Liver (tissue), 9 donors: ENCODE data around the gene AQP6. TPM values are rescaled to one million over a fixed set of nuclear protein-coding genes. Genes with fewer than 3 reads are reported as not detected.

ENCODE experiments used
- DNase-seq: peaks from one replicate; pipeline ENCODE4 v3.0.0-alpha.2; 2017; ENCODE audit warnings: low spot score
- H3K27ac ChIP-seq, 2 donors: one replicate each; pipeline ENCODE4 v1.7.0; 2013; ENCODE audit warnings: inconsistent platforms in 2 of 2, low read length in 2 of 2, control low read depth in 1 of 2, low read depth in 1 of 2, mild to moderate bottlenecking in 1 of 2
- H3K27me3 ChIP-seq, 4 donors: one replicate each; pipeline versions ENCODE4 v1.6.1 to v1.7.0; 2013; ENCODE audit warnings: low read length in 3 of 4, inconsistent platforms in 1 of 4, mild to moderate bottlenecking in 1 of 4, moderate library complexity in 1 of 4; ENCODE audit not compliant: control insufficient read depth in 4 of 4, insufficient read depth in 4 of 4
- H3K36me3 ChIP-seq, 4 donors: one replicate each; pipeline versions ENCODE4 v1.6.1 to v1.7.0; 2013; ENCODE audit warnings: low read length in 3 of 4, mild to moderate bottlenecking in 3 of 4, low read depth in 1 of 4, moderate library complexity in 1 of 4; ENCODE audit not compliant: control insufficient read depth in 4 of 4, insufficient read depth in 3 of 4
- H3K4me1 ChIP-seq, 4 donors: one replicate each; pipeline versions ENCODE4 v1.6.1 to v1.7.0; 2013; ENCODE audit warnings: low read length in 3 of 4, mild to moderate bottlenecking in 3 of 4, moderate library complexity in 1 of 4; ENCODE audit not compliant: control insufficient read depth in 4 of 4, insufficient read depth in 4 of 4
- H3K4me3 ChIP-seq, 3 donors: one replicate each; pipeline versions ENCODE4 v1.6.1 to v1.7.0; 2013; ENCODE audit warnings: low read length in 3 of 3, control low read depth in 1 of 3, low read depth in 1 of 3, mild to moderate bottlenecking in 1 of 3
- H3K9ac ChIP-seq, 2 donors: one replicate each; pipeline ENCODE4 v1.7.0; 2013; ENCODE audit warnings: low read length in 2 of 2, mild to moderate bottlenecking in 2 of 2, moderate library complexity in 2 of 2, control low read depth in 1 of 2, low read depth in 1 of 2
- H3K9me3 ChIP-seq, 4 donors: one replicate each; pipeline versions ENCODE4 v1.6.1 to v1.7.0; 2013; ENCODE audit warnings: low read length in 3 of 4; ENCODE audit not compliant: control insufficient read depth in 4 of 4
- EGR1 ChIP-seq, 2 donors: IDR thresholded peaks; 2 replicates each; pipeline ENCODE4 v1.6.1; 2016 to 2018; ENCODE audit warnings: antibody characterized with exemption in 2 of 2, low read depth in 2 of 2
- FOXA1 ChIP-seq: IDR thresholded peaks from 2 replicates; pipeline ENCODE4 v1.6.1; 2016; ENCODE audit warnings: antibody characterized with exemption
- FOXA2 ChIP-seq: IDR thresholded peaks from 2 replicates; pipeline ENCODE4 v1.6.1; 2016; ENCODE audit warnings: antibody characterized with exemption
- HNF4G ChIP-seq: IDR thresholded peaks from 2 replicates; pipeline ENCODE4 v1.6.1; 2016; ENCODE audit warnings: antibody characterized with exemption
- JUND ChIP-seq, 2 donors: IDR thresholded peaks; 2 replicates each; pipeline ENCODE4 v1.6.1; 2016; ENCODE audit warnings: antibody characterized with exemption in 2 of 2
- NR2F2 ChIP-seq: IDR thresholded peaks from 2 replicates; pipeline ENCODE4 v1.6.1; 2016; ENCODE audit warnings: antibody characterized with exemption
- RAD21 ChIP-seq, 2 donors: IDR thresholded peaks; 2 replicates each; pipeline ENCODE4 v1.6.1; 2016; ENCODE audit warnings: antibody characterized with exemption in 2 of 2, mild to moderate bottlenecking in 2 of 2
- RXRA ChIP-seq, 2 donors: IDR thresholded peaks; 2 replicates each; pipeline ENCODE4 v1.6.1; 2017 to 2018; ENCODE audit warnings: antibody characterized with exemption in 2 of 2, mild to moderate bottlenecking in 1 of 2
- WGBS: extraction: QIAGEN DNeasy Blood & Tissue Kit; methylation state at CpG from one replicate; pipeline ENCODE4 v1.1.7; 2013; 5-methylcytosine and 5-hydroxymethylcytosine counted together
- polyA plus RNA-seq, 2 donors: library from polyadenylated mRNA; stranded (reverse) in 1 of 2; unstranded in 1 of 2; fragments of 200-250 nt in 1 of 2; fragments of >200 nt in 1 of 2; fragmentation: Nextera tagmentation in 1 of 2; extraction: Ambion mirVana in 1 of 2; gene quantifications; one replicate each; pipeline versions ENCODE4 v1.2.1 to v1.2.3, GENCODE V29; 2013 to 2015
- total RNA-seq, 2 donors: library from RNA; depleted of rRNA; stranded (reverse); fragments of >200 nt; gene quantifications; one replicate each; pipeline ENCODE4 v1.2.3, GENCODE V29; 2014
- TF ChIP-seq, protein P1 (sequence below): IDR thresholded peaks from 2 replicates; pipeline ENCODE4 v1.6.1; 2016; ENCODE audit warnings: antibody characterized with exemption
- TF ChIP-seq, protein P2 (sequence below): IDR thresholded peaks from 2 replicates; pipeline ENCODE4 v1.6.1; 2016; ENCODE audit warnings: antibody characterized with exemption, mild to moderate bottlenecking
- donor health status: healthy.
- donor health status: healthy.
- donor health status: healthy.
- donor health status: healthy.
- donor health status: healthy.

The AQP6 gene
- total and polyA plus RNA-seq, 4 donors, result 0.05 to 0.11 TPM; not detected in 2

DNA sequence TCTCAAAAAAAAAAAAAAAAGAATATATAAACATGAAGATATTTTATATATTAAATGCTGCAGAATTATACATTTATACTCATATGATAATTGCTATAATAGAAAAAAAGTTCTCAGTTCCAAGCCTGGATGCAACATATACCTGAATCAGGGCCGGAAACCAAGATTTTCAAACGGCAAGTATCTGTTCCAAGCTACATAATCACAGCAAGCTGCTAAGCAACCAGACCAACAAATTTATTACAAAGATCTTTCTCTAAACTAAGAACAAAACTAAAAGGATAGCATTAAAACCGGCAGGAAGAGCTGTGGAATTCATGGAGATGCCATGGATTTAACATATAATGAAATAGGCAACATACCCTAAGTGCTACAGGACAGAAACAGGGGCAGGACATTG lies 45.4 kb downstream of the AQP6 start:
- DNase-seq, result no peak
- H3K4me1 ChIP-seq, result peaks cover 0 to 6% (median 3%) of the 10 kb centered on the region in 4 donors
- H3K27ac ChIP-seq, result no peak overlapping the region
- no peaks in the 10 kb centered on the region for H3K27me3 ChIP-seq
- no peak overlapping the region for H3K9ac ChIP-seq
- H3K4me3 ChIP-seq, result no peak overlapping the region
- H3K36me3 ChIP-seq, result no peaks in the 10 kb centered on the region
- H3K9me3 ChIP-seq, result no peaks in the 10 kb centered on the region
- TF ChIP-seq HNF4G (no peak), FOXA2 (no peak), NR2F2 (no peak), JUND (IDR thresholded peaks at IDR 0.05) (no peak)
- TF ChIP-seq, protein P1, sequence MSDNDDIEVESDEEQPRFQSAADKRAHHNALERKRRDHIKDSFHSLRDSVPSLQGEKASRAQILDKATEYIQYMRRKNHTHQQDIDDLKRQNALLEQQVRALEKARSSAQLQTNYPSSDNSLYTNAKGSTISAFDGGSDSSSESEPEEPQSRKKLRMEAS, result no peak
- WGBS, result 90% methylated on average over 3 of the region's 3 CpGs

GRCh38 chr12:50018968-50019367 lies 46.2 kb downstream of the AQP6 start:
- H3K9me3 ChIP-seq, result no peaks in the 10 kb centered on the region

DNA sequence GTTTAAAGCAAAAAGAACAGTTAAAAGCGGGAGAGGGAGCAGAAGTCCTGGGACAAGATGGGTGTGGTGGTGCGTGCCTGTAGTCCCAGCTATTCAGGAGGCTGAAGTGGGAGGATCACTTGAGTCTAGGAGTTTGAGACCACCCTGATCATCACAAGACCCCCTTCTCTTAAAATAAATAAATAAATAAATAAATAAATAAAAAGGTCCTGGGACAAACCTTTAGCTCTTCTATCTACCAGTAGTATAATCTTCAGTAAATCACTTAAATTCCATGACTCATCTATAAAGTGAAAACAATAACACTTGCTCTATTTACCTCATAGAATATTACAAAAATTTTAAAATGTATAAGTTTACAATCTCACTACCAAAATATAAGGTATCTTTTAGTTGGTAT lies 46.8 kb downstream of the AQP6 start:
- Histone ChIP-seq H3K9ac (no peak overlapping the region), H3K27me3 (no peaks in the 10 kb centered on the region), H3K9me3 (no peaks in the 10 kb centered on the region), H3K4me3 (no peak overlapping the region), H3K27ac (no peak overlapping the region), H3K4me1 (peaks cover 1 to 7% (median 4%) of the 10 kb centered on the region in 4 donors), H3K36me3 (no peaks in the 10 kb centered on the region)
- no peak for DNase-seq
- TF ChIP-seq HNF4G, result no peak
- TF ChIP-seq, protein P1, result no peak
- TF ChIP-seq NR2F2, result no peak
- no peak for TF ChIP-seq FOXA1
- no peak for TF ChIP-seq RAD21 (IDR thresholded peaks at IDR 0.05)
- TF ChIP-seq, protein P2, sequence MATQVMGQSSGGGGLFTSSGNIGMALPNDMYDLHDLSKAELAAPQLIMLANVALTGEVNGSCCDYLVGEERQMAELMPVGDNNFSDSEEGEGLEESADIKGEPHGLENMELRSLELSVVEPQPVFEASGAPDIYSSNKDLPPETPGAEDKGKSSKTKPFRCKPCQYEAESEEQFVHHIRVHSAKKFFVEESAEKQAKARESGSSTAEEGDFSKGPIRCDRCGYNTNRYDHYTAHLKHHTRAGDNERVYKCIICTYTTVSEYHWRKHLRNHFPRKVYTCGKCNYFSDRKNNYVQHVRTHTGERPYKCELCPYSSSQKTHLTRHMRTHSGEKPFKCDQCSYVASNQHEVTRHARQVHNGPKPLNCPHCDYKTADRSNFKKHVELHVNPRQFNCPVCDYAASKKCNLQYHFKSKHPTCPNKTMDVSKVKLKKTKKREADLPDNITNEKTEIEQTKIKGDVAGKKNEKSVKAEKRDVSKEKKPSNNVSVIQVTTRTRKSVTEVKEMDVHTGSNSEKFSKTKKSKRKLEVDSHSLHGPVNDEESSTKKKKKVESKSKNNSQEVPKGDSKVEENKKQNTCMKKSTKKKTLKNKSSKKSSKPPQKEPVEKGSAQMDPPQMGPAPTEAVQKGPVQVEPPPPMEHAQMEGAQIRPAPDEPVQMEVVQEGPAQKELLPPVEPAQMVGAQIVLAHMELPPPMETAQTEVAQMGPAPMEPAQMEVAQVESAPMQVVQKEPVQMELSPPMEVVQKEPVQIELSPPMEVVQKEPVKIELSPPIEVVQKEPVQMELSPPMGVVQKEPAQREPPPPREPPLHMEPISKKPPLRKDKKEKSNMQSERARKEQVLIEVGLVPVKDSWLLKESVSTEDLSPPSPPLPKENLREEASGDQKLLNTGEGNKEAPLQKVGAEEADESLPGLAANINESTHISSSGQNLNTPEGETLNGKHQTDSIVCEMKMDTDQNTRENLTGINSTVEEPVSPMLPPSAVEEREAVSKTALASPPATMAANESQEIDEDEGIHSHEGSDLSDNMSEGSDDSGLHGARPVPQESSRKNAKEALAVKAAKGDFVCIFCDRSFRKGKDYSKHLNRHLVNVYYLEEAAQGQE, result no peak
- no peak for TF ChIP-seq EGR1 (IDR thresholded peaks at IDR 0.05; ENCODE audit: low read depth in 2 of 2)
- TF ChIP-seq JUND (IDR thresholded peaks at IDR 0.05), result no peak
- TF ChIP-seq FOXA2, result no peak
- WGBS, result 98% methylated on average over 2 of the region's 2 CpGs

More at GRCh38 chr12:50018968-50019367, 46.2 kb downstream of the AQP6 start:
- Histone ChIP-seq H3K4me3 (no peak overlapping the region), H3K4me1 (peaks cover 0 to 6% (median 3%) of the 10 kb centered on the region in 4 donors), H3K36me3 (no peaks in the 10 kb centered on the region), H3K27ac (no peak overlapping the region), H3K9ac (no peak overlapping the region), H3K27me3 (no peaks in the 10 kb centered on the region)
- DNase-seq, result no peak
- TF ChIP-seq JUND (IDR thresholded peaks at IDR 0.05) (no peak), RXRA (IDR thresholded peaks at IDR 0.05) (no peak), NR2F2 (no peak)
- WGBS, result 98% methylated on average over 2 of the region's 2 CpGs
